Measurements from ENCODE around the gene DRAP1.

DNA sequence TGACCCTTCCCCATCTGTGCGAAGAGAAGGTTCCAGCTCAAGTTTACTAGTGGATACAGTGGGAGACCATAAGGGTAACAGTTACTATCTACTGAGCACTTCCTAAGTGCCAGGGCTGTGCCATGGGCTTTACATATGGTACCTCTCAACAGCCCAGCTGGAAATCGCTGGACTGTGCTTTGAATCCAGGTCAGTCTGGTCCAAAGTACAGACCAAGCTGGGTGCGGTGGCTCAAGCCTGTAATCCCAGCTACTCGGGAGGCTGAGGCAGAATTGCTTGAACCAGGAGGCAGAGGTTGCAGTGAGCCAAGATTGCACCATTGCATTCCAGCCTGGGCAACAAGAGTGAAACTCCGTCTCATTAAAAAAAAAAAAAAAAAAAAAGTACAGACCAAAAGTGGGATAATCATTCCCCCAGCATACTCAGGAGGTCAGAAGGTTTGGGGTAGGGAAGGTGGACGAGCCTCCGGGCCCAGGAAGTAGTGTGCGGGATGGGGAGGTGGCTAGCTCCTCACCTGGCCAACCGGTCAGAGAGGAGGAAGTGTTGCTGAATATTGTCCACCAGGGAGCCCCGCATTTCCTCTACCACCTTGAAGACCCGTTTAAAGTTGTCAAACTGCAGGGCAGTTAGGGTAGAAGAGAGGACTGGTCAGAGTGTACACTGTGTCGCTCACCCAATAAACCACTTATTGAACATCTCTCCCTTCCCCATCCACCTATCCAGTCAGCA is 33.3 kb upstream of the DRAP1 start:
- no peak for TF ChIP-seq POLR2A (IDR thresholded peaks at IDR 0.05)
- TF ChIP-seq, protein P1, sequence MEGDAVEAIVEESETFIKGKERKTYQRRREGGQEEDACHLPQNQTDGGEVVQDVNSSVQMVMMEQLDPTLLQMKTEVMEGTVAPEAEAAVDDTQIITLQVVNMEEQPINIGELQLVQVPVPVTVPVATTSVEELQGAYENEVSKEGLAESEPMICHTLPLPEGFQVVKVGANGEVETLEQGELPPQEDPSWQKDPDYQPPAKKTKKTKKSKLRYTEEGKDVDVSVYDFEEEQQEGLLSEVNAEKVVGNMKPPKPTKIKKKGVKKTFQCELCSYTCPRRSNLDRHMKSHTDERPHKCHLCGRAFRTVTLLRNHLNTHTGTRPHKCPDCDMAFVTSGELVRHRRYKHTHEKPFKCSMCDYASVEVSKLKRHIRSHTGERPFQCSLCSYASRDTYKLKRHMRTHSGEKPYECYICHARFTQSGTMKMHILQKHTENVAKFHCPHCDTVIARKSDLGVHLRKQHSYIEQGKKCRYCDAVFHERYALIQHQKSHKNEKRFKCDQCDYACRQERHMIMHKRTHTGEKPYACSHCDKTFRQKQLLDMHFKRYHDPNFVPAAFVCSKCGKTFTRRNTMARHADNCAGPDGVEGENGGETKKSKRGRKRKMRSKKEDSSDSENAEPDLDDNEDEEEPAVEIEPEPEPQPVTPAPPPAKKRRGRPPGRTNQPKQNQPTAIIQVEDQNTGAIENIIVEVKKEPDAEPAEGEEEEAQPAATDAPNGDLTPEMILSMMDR (IDR thresholded peaks at IDR 0.05) = no peak
